PC-9 (cell line): Measurements from ENCODE around the gene KCNF1. TPM values are rescaled to one million over a fixed set of nuclear protein-coding genes. Genes with fewer than 3 reads are reported as not detected.
A peak's percentile ranks its signal among the peaks of the same experiment; 100 is the strongest.

Experiments
- BruUV-seq: library from RNA; stranded (reverse); fragments of 400-500 nt; replicated peaks from 2 replicates; lab custom pipeline; 2021; lab: Mats Ljungman, UMichigan
- CTCF ChIA-PET: fragments of 300-600 bp; sonication (Branson Sonifier 250); formaldehyde crosslinking; loops from one replicate; lab custom pipeline; 2022; ENCODE audit warnings: antibody characterized with exemption; lab: Charles Lee
- POLR2A ChIA-PET: fragments of 300-600 bp; sonication (Branson Sonifier 250); formaldehyde crosslinking; loops from one replicate; lab custom pipeline; 2022; ENCODE audit warnings: antibody characterized with exemption; ENCODE audit not compliant: unreplicated experiment; lab: Charles Lee
- DNase-seq, 2 experiments: peaks; one replicate each; pipeline versions ENCODE4 v3.0.0 to v3.0.0-alpha.2; 2015 to 2022; ENCODE audit warnings: mixed read lengths in 1 of 2
- H2AFZ ChIP-seq: fragments of 200-600 bp; sonication (generic); 2 replicates; pipeline ENCODE4 v1.8.1; 2017; ENCODE audit warnings: antibody characterized with exemption
- H3F3A ChIP-seq: fragments of 200-600 bp; sonication (generic); 2 replicates; pipeline ENCODE4 v1.8.1; 2017; ENCODE audit warnings: antibody characterized with exemption, mild to moderate bottlenecking, low read depth; ENCODE audit not compliant: insufficient read depth
- H3K27ac ChIP-seq: fragments of 200-600 bp; sonication (generic); 2 replicates; pipeline ENCODE4 v1.6.1; 2016; ENCODE audit warnings: mixed run types
- H3K27me3 ChIP-seq: fragments of 200-600 bp; sonication (generic); 2 replicates; pipeline ENCODE4 v1.6.1; 2016; ENCODE audit warnings: low read depth, mixed run types; ENCODE audit not compliant: insufficient read depth
- H3K36me3 ChIP-seq: fragments of 200-600 bp; sonication (generic); 2 replicates; pipeline ENCODE4 v1.6.1; 2016; ENCODE audit warnings: low read depth, mixed run types
- H3K4me1 ChIP-seq: fragments of 200-600 bp; sonication (generic); replicated peaks from 2 replicates; pipeline ENCODE4 v1.6.1; 2016; ENCODE audit warnings: mixed run types; ENCODE audit not compliant: insufficient read depth
- H3K4me2 ChIP-seq: fragments of 200-600 bp; sonication (generic); 2 replicates; pipeline ENCODE4 v1.6.1; 2017; ENCODE audit warnings: mixed run types
- H3K4me3 ChIP-seq: fragments of 200-600 bp; sonication (generic); 2 replicates; pipeline ENCODE4 v1.6.1; 2016; ENCODE audit warnings: mixed run types
- H3K79me2 ChIP-seq: fragments of 200-600 bp; sonication (generic); 2 replicates; pipeline ENCODE4 v1.6.1; 2017; ENCODE audit warnings: low read depth, mixed run types
- H3K9me2 ChIP-seq: fragments of 200-600 bp; sonication (generic); 2 replicates; pipeline ENCODE4 v1.8.1; 2017; ENCODE audit warnings: mild to moderate bottlenecking; ENCODE audit not compliant: insufficient read depth
- H3K9me3 ChIP-seq: fragments of 200-600 bp; sonication (generic); 2 replicates; pipeline ENCODE4 v1.8.1; 2016; ENCODE audit warnings: low read depth; ENCODE audit not compliant: insufficient read depth
- H4K20me1 ChIP-seq: fragments of 200-600 bp; sonication (generic); 2 replicates; pipeline ENCODE4 v1.8.1; 2017; ENCODE audit not compliant: insufficient read depth
- EZH2 ChIP-seq: fragments of 200-600 bp; sonication (generic); IDR thresholded peaks from 2 replicates; pipeline ENCODE4 v1.8.0; 2017; ENCODE audit warnings: antibody characterized with exemption, low read depth
- intact Hi-C: fragments of 100-400 bp; cut with micrococcal nuclease; formaldehyde crosslinking; loops from one replicate; pipeline ENCODE4 v1.10.0; 2022; ENCODE audit not compliant: unreplicated experiment
- total RNA-seq: library from RNA; stranded (reverse); gene quantifications from 2 replicates; pipeline ENCODE4 v1.2.3, GENCODE V29; 2021
- TF ChIP-seq, protein P1 (sequence below): fragments of 200-600 bp; sonication (generic); conservative IDR thresholded peaks from 2 replicates; pipeline ENCODE4 v1.6.1; 2017; ENCODE audit warnings: mixed run types, antibody characterized with exemption, mild to moderate bottlenecking, moderate library complexity

The KCNF1 gene
- total RNA-seq, 1 experiment from 2014 or later, result 1.0 TPM

- Histone ChIP-seq H3K4me1 (no peaks in the 10 kb centered on the region), H3F3A (peaks cover 8% of the 10 kb centered on the region; the same call in 1 of the 2 replicates), H3K9me3 (no peaks in the 10 kb centered on the region), H3K79me2 (no peaks in the 10 kb centered on the region), H4K20me1 (no peaks in the 10 kb centered on the region), H3K4me2 (no peak overlapping the region), H3K4me3 (no peak overlapping the region), H3K27ac (no peak overlapping the region), H2AFZ (no peak overlapping the region), H3K27me3 (no peaks in the 10 kb centered on the region; the same call in 1 of the 2 replicates), H3K36me3 (no peaks in the 10 kb centered on the region), H3K9me2 (no peaks in the 10 kb centered on the region)
- no peak for DNase-seq
- intact Hi-C loops, result no loop called here
- CTCF ChIA-PET, result no interaction called here
- BruUV-seq, result no TSS peak
- POLR2A ChIA-PET, result no interaction called here
- no peak for TF ChIP-seq EZH2
- TF ChIP-seq, protein P1, sequence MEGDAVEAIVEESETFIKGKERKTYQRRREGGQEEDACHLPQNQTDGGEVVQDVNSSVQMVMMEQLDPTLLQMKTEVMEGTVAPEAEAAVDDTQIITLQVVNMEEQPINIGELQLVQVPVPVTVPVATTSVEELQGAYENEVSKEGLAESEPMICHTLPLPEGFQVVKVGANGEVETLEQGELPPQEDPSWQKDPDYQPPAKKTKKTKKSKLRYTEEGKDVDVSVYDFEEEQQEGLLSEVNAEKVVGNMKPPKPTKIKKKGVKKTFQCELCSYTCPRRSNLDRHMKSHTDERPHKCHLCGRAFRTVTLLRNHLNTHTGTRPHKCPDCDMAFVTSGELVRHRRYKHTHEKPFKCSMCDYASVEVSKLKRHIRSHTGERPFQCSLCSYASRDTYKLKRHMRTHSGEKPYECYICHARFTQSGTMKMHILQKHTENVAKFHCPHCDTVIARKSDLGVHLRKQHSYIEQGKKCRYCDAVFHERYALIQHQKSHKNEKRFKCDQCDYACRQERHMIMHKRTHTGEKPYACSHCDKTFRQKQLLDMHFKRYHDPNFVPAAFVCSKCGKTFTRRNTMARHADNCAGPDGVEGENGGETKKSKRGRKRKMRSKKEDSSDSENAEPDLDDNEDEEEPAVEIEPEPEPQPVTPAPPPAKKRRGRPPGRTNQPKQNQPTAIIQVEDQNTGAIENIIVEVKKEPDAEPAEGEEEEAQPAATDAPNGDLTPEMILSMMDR, result no peak
Observed at GRCh38 chr2:10954416-10954815, 42.7 kb downstream of the KCNF1 start.

DNA sequence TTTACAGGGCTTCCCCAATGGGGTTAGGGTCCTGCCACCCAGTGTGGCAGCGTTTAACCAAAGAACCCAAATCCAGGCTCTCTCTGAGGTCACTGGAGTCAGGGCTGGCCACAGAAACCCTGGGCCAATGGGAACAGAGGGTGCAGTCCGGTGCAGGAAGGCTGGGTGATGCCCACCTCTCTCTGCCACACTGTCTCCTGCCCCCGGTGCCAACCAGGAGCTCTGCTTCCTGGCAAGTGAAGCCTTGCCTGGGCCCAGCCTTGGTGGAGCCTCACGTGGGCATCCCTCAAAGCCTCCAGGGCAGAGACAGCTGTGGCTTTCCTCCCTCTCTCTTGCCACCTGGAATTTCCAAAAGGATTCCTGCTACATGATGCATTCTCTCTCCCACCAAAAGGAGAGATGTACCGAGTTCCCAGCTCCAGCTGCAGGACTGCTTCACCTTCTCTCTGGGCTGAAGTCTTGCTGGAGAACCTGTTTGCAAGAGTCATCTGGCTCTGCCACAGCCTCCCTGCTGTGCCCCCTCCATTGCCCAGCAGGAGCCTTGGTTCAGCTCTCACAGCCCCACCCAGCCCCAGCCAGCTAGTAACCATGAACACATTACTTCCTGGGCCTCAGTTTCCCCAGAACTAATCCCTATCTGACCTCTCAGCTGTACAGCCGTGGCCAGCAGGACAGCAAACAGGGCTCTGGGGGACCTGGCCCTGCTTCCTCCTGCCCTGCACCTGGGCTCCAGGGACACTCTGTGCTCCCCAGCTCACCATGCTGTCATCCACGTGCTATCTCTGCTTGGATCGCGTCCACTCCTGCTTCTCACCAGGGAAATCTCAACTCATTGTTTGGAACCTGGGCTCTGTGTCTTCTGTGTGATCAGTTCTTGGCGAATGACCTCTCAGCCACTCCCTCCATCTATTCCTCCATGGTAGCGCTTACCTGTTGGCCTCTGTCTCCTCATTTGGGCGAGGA lies 43.4 kb downstream of the KCNF1 start:
- TF ChIP-seq EZH2, result no peak
- TF ChIP-seq, protein P1, result no peak
- no peak overlapping the region for H2AFZ ChIP-seq
- no peak overlapping the region for H3K4me2 ChIP-seq
- BruUV-seq, result no TSS peak
- no peaks in the 10 kb centered on the region for H3K79me2 ChIP-seq
- ChIA-PET CTCF (no interaction called here), POLR2A (no interaction called here)
- H3K9me3 ChIP-seq, result no peaks in the 10 kb centered on the region
- intact Hi-C loops, result no loop called here
- peak; percentile 49 to 68 for DNase-seq
- no peaks in the 10 kb centered on the region for H3K4me1 ChIP-seq
- no peaks in the 10 kb centered on the region for H4K20me1 ChIP-seq
- H3K4me3 ChIP-seq, result no peak overlapping the region
- no peak overlapping the region for H3K27ac ChIP-seq
- H3K27me3 ChIP-seq, result no peaks in the 10 kb centered on the region; the same call in 1 of the 2 replicates
- H3K9me2 ChIP-seq, result no peaks in the 10 kb centered on the region
- H3F3A ChIP-seq, result peaks cover 8% of the 10 kb centered on the region; the same call in 1 of the 2 replicates
- H3K36me3 ChIP-seq, result no peaks in the 10 kb centered on the region

GRCh38 chr2:10956006-10956790 lies 44.5 kb downstream of the KCNF1 start:
- Histone ChIP-seq H2AFZ (no peak overlapping the region), H3K9me3 (no peaks in the 10 kb centered on the region), H3K79me2 (no peaks in the 10 kb centered on the region), H3K4me3 (no peak overlapping the region), H3K9me2 (no peaks in the 10 kb centered on the region), H3K27me3 (no peaks in the 10 kb centered on the region; the same call in 1 of the 2 replicates), H3K4me1 (no peaks in the 10 kb centered on the region), H3K4me2 (no peak overlapping the region), H3F3A (peaks cover 8% of the 10 kb centered on the region; the same call in 1 of the 2 replicates), H3K36me3 (no peaks in the 10 kb centered on the region), H3K27ac (no peak overlapping the region), H4K20me1 (no peaks in the 10 kb centered on the region)
- DNase-seq, result no peak
- intact Hi-C loops, result no loop called here
- TF ChIP-seq EZH2, result no peak
- TF ChIP-seq, protein P1, result no peak
- no TSS peak for BruUV-seq
- POLR2A ChIA-PET, result no interaction called here
- CTCF ChIA-PET, result no interaction called here
